ENCODE results near the gene TMEM234. TPM values are rescaled to one million over a fixed set of nuclear protein-coding genes. Genes with fewer than 3 reads are reported as not detected.

TMEM234 gene
- 22.6 TPM for polyA plus RNA-seq (2013, experiment 1 of 2)
- 24.2 TPM for polyA plus RNA-seq (2013, experiment 2 of 2)

DNA sequence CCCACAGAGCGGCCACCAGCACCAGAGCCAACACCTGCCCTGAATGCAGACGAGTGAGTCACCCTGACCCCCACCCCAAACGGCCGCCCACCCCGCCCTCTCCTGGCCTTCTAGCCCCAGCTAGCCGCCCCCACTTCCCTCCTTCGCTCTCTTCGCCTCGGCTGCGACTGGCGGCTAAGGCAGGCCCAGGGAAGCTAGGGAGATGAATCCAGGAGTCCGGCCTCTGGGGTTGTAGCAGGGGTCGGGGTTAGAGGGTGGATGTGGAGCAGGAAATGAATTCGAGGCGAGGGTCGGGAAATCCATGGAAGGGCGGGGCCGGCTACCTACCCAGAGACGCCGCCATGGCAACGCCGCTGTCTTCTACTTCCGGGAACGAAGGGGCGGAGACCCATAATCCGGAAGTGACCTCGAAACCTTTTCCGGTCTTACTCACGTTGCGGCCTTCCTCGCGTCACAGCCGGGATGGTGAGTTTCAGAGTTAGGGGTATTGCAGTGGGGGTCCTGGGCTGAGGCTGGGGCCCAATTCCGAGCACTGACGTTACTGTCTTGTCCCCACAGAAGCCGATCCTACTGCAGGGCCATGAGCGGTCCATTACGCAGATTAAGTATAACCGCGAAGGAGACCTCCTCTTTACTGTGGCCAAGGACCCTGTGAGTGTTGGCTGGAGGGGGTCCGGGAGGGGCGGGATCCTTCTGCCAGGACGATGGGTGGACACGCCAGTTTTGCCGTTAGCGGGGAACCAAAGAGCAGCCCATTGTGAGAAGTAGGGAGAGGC lies at the start of gene TMEM234, which contains the start of gene EIF3I:
Gene TMEM234 (minus strand): TSS at position 374 of the 776 bp plus-strand sequence. CDS start 31 bp downstream, at position 343.
Gene EIF3I (plus strand): TSS at position 428 of the 776 bp plus-strand sequence. CDS start 35 bp downstream, at position 463.
- Histone ChIP-seq H3K23ac (ENCODE audit: low read length in 2 of 2) (peak within 1 kb of the TSS in 1 of 2 experiments; percentile 19), H2BK5ac (ENCODE audit: low read depth, low read length, poor library complexity, severe bottlenecking) (peak within 1 kb of the TSS; percentile 19), H3K4me1 (ENCODE audit: control insufficient read depth, insufficient read depth, low read depth, low read length) (peaks cover 19% of the 10 kb centered on the region), H3K18ac (ENCODE audit: low read depth in 1 of 2, low read length in 2 of 2) (peak within 1 kb of the TSS; percentile 23 to 91), H4K91ac (ENCODE audit: low read length) (peak within 1 kb of the TSS; percentile 36), H3K4me2 (ENCODE audit: low read length, poor library complexity, severe bottlenecking) (peak within 1 kb of the TSS; percentile 57), H3K79me1 (replicated peaks; ENCODE audit: low read length, poor library complexity, severe bottlenecking) (peaks cover 30% of the 10 kb centered on the region), H3K27ac (ENCODE audit: low read length, poor library complexity, severe bottlenecking) (peak within 1 kb of the TSS; percentile 43), H3K4ac (ENCODE audit: low read depth in 1 of 2, low read length in 2 of 2) (peak within 1 kb of the TSS; percentile 19 to 74), H4K8ac (ENCODE audit: low read length) (peak within 1 kb of the TSS; percentile 79), H3K9me3 (ENCODE audit: control insufficient read depth, low read length) (no peaks in the 10 kb centered on the region), H2AK5ac (ENCODE audit: low read length, severe bottlenecking) (peak within 1 kb of the TSS; percentile 29), H3K36me3 (ENCODE audit: control insufficient read depth in 1 of 2, insufficient read depth in 2 of 2, low read depth in 1 of 2, low read length in 2 of 2) (peaks cover 36 to 52% of the 10 kb centered on the region in 2 experiments), H2BK120ac (ENCODE audit: low read depth, low read length) (peak within 1 kb of the TSS; percentile 29), H3K14ac (ENCODE audit: low read length in 2 of 2) (peak within 1 kb of the TSS in 1 of 2 experiments; percentile 80), H3K4me3 (ENCODE audit: insufficient read depth in 1 of 2, low read depth in 1 of 2, low read length in 2 of 2) (peak within 1 kb of the TSS; percentile 78 to 92), H2AFZ (ENCODE audit: low read depth, low read length) (peak within 1 kb of the TSS; percentile 90), H2BK15ac (ENCODE audit: low read depth, poor library complexity, severe bottlenecking) (no peak within 1 kb of the TSS), H3K9ac (ENCODE audit: low read length) (peak within 1 kb of the TSS; percentile 100), H2BK12ac (ENCODE audit: low read length in 2 of 2) (no peak within 1 kb of the TSS), H3K27me3 (ENCODE audit: control insufficient read depth in 1 of 2, insufficient read depth in 1 of 2, low read length in 2 of 2) (no peaks in the 10 kb centered on the region)
- DNase-seq: peak; percentile 96
- under 1% methylated on average over 41 of the region's 46 CpGs for WGBS

GRCh38 chr1:32269744-32270143 lies 47.6 kb upstream of the TMEM234 start:
- Histone ChIP-seq H3K36me3 (ENCODE audit: control insufficient read depth in 1 of 2, insufficient read depth in 2 of 2, low read depth in 1 of 2, low read length in 2 of 2) (no peaks in the 10 kb centered on the region), H2BK12ac (ENCODE audit: low read length in 2 of 2) (no peak overlapping the region), H3K9me3 (ENCODE audit: control insufficient read depth, low read length) (no peaks in the 10 kb centered on the region), H2BK15ac (ENCODE audit: low read depth, poor library complexity, severe bottlenecking) (no peak overlapping the region), H3K9ac (ENCODE audit: low read length) (no peak overlapping the region), H4K8ac (ENCODE audit: low read length) (no peak overlapping the region), H3K18ac (ENCODE audit: low read depth in 1 of 2, low read length in 2 of 2) (no peak overlapping the region), H3K4me2 (ENCODE audit: low read length, poor library complexity, severe bottlenecking) (no peak overlapping the region), H3K4ac (ENCODE audit: low read depth in 1 of 2, low read length in 2 of 2) (no peak overlapping the region), H4K91ac (ENCODE audit: low read length) (no peak overlapping the region), H2BK5ac (ENCODE audit: low read depth, low read length, poor library complexity, severe bottlenecking) (no peak overlapping the region), H3K4me1 (ENCODE audit: control insufficient read depth, insufficient read depth, low read depth, low read length) (peaks cover 9% of the 10 kb centered on the region), H2BK120ac (ENCODE audit: low read depth, low read length) (no peak overlapping the region), H3K4me3 (ENCODE audit: insufficient read depth in 1 of 2, low read depth in 1 of 2, low read length in 2 of 2) (no peak overlapping the region), H3K23ac (ENCODE audit: low read length in 2 of 2) (no peak overlapping the region), H3K27me3 (ENCODE audit: control insufficient read depth in 1 of 2, insufficient read depth in 1 of 2, low read length in 2 of 2) (peaks cover 13 to 41% of the 10 kb centered on the region in 2 experiments), H3K27ac (ENCODE audit: low read length, poor library complexity, severe bottlenecking) (no peak overlapping the region), H2AK5ac (ENCODE audit: low read length, severe bottlenecking) (no peak overlapping the region), H3K79me1 (replicated peaks; ENCODE audit: low read length, poor library complexity, severe bottlenecking) (no peaks in the 10 kb centered on the region), H2AFZ (ENCODE audit: low read depth, low read length) (no peak overlapping the region), H3K14ac (ENCODE audit: low read length in 2 of 2) (no peak overlapping the region)
- DNase-seq: no peak

- no peak overlapping the region for H3K23ac ChIP-seq (ENCODE audit: low read length in 2 of 2)
- H2BK15ac ChIP-seq (ENCODE audit: low read depth, poor library complexity, severe bottlenecking): no peak overlapping the region
- peak overlapping the region; percentile 38 for H3K27ac ChIP-seq (ENCODE audit: low read length, poor library complexity, severe bottlenecking)
- no peak overlapping the region for H2BK12ac ChIP-seq (ENCODE audit: low read length in 2 of 2)
- no peak overlapping the region for H3K4me2 ChIP-seq (ENCODE audit: low read length, poor library complexity, severe bottlenecking)
- no peaks in the 10 kb centered on the region for H3K36me3 ChIP-seq (ENCODE audit: control insufficient read depth in 1 of 2, insufficient read depth in 2 of 2, low read depth in 1 of 2, low read length in 2 of 2)
- H2BK5ac ChIP-seq (ENCODE audit: low read depth, low read length, poor library complexity, severe bottlenecking): no peak overlapping the region
- no peak overlapping the region for H2BK120ac ChIP-seq (ENCODE audit: low read depth, low read length)
- H4K8ac ChIP-seq (ENCODE audit: low read length): no peak overlapping the region
- H3K9ac ChIP-seq (ENCODE audit: low read length): no peak overlapping the region
- no peak overlapping the region for H4K91ac ChIP-seq (ENCODE audit: low read length)
- no peak overlapping the region for H2AK5ac ChIP-seq (ENCODE audit: low read length, severe bottlenecking)
- peak; percentile 76 for DNase-seq
- no peak overlapping the region for H3K18ac ChIP-seq (ENCODE audit: low read depth in 1 of 2, low read length in 2 of 2)
- no peaks in the 10 kb centered on the region for H3K9me3 ChIP-seq (ENCODE audit: control insufficient read depth, low read length)
- H3K27me3 ChIP-seq (ENCODE audit: control insufficient read depth in 1 of 2, insufficient read depth in 1 of 2, low read length in 2 of 2): peaks cover 0 to 14% of the 10 kb centered on the region in 2 experiments
- no peak overlapping the region for H3K14ac ChIP-seq (ENCODE audit: low read length in 2 of 2)
- H3K4ac ChIP-seq (ENCODE audit: low read depth in 1 of 2, low read length in 2 of 2): no peak overlapping the region
- peaks cover 2% of the 10 kb centered on the region for H3K4me1 ChIP-seq (ENCODE audit: control insufficient read depth, insufficient read depth, low read depth, low read length)
- no peaks in the 10 kb centered on the region for H3K79me1 ChIP-seq (replicated peaks; ENCODE audit: low read length, poor library complexity, severe bottlenecking)
- peak overlapping the region; percentile 0 for H2AFZ ChIP-seq (ENCODE audit: low read depth, low read length)
- H3K4me3 ChIP-seq (ENCODE audit: insufficient read depth in 1 of 2, low read depth in 1 of 2, low read length in 2 of 2): no peak overlapping the region
- 30% methylated on average over 6 of the region's 7 CpGs for WGBS
Measured at GRCh38 chr1:32266921-32267591, 44.9 kb upstream of the TMEM234 start.

DNA sequence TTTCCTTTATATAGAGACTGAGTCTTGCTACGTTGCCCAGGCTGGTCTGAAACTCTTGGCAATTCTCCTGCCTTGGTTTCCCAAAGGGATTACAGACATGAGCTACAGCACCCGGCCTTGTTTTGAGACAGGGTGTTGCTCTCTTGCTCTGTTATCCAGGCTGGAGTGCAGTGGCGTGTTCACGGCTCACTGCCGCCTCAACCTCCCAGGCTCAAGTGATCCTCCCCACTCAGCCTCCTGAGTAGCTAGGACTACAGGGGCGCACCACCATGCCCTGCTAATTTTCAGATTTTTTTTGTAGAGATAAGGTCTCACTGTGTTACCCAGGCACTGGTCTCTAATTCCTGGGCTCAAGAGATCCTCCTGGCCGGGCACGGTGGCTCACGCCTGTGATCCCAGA lies 43.7 kb upstream of the TMEM234 start:
- peaks cover 2% of the 10 kb centered on the region for H3K4me1 ChIP-seq (ENCODE audit: control insufficient read depth, insufficient read depth, low read depth, low read length)
- H3K4me2 ChIP-seq (ENCODE audit: low read length, poor library complexity, severe bottlenecking): no peak overlapping the region
- H3K27ac ChIP-seq (ENCODE audit: low read length, poor library complexity, severe bottlenecking): no peak overlapping the region
- H2BK5ac ChIP-seq (ENCODE audit: low read depth, low read length, poor library complexity, severe bottlenecking): no peak overlapping the region
- H3K4ac ChIP-seq (ENCODE audit: low read depth in 1 of 2, low read length in 2 of 2): no peak overlapping the region
- no peak overlapping the region for H3K14ac ChIP-seq (ENCODE audit: low read length in 2 of 2)
- H3K23ac ChIP-seq (ENCODE audit: low read length in 2 of 2): no peak overlapping the region
- WGBS: 91% methylated on average over 9 of the region's 9 CpGs
- H2AFZ ChIP-seq (ENCODE audit: low read depth, low read length): no peak overlapping the region
- no peak overlapping the region for H3K18ac ChIP-seq (ENCODE audit: low read depth in 1 of 2, low read length in 2 of 2)
- no peaks in the 10 kb centered on the region for H3K9me3 ChIP-seq (ENCODE audit: control insufficient read depth, low read length)
- H2BK120ac ChIP-seq (ENCODE audit: low read depth, low read length): no peak overlapping the region
- H3K36me3 ChIP-seq (ENCODE audit: control insufficient read depth in 1 of 2, insufficient read depth in 2 of 2, low read depth in 1 of 2, low read length in 2 of 2): no peaks in the 10 kb centered on the region
- H4K8ac ChIP-seq (ENCODE audit: low read length): no peak overlapping the region
- H4K91ac ChIP-seq (ENCODE audit: low read length): no peak overlapping the region
- no peak overlapping the region for H2BK15ac ChIP-seq (ENCODE audit: low read depth, poor library complexity, severe bottlenecking)
- H3K4me3 ChIP-seq (ENCODE audit: insufficient read depth in 1 of 2, low read depth in 1 of 2, low read length in 2 of 2): no peak overlapping the region
- H2BK12ac ChIP-seq (ENCODE audit: low read length in 2 of 2): no peak overlapping the region
- H2AK5ac ChIP-seq (ENCODE audit: low read length, severe bottlenecking): no peak overlapping the region
- no peaks in the 10 kb centered on the region for H3K79me1 ChIP-seq (replicated peaks; ENCODE audit: low read length, poor library complexity, severe bottlenecking)
- no peak for DNase-seq
- no peak overlapping the region for H3K9ac ChIP-seq (ENCODE audit: low read length)
- peaks cover 0 to 4% of the 10 kb centered on the region in 2 experiments for H3K27me3 ChIP-seq (ENCODE audit: control insufficient read depth in 1 of 2, insufficient read depth in 1 of 2, low read length in 2 of 2)

Data from mesenchymal stem cell (in vitro differentiated cells and primary cell).